Liver (tissue), 3 donors: Measurements from ENCODE around the gene NOPCHAP1.
"Not testable (repeated sequence)": the region's sequence is repeated elsewhere in the genome, so short reads cannot be mapped to it uniquely, and the experiment has no call there.

Experiments
- CTCF ChIP-seq: fragments of 150-350 bp; IDR thresholded peaks from 2 replicates; pipeline ENCODE4 v1.5.1; 2017; ENCODE audit warnings: improper control_type of control experiment, low read depth, low read length; ENCODE audit not compliant: missing input control
- EGR1 ChIP-seq, 2 donors: IDR thresholded peaks; 2 replicates each; pipeline ENCODE4 v1.6.1; 2016 to 2018; ENCODE audit warnings: antibody characterized with exemption in 2 of 2, low read depth in 2 of 2
- MAX ChIP-seq: IDR thresholded peaks from 2 replicates; pipeline ENCODE4 v1.6.1; 2016; ENCODE audit warnings: antibody characterized with exemption
- SP1 ChIP-seq: IDR thresholded peaks from 2 replicates; pipeline ENCODE4 v1.6.1; 2018; ENCODE audit warnings: antibody characterized with exemption, mild to moderate bottlenecking
- donor health status: healthy.
- donor health status: healthy.

- not testable (repeated sequence) for TF ChIP-seq CTCF; EGR1 (IDR thresholded peaks at IDR 0.05; ENCODE audit: low read depth in 2 of 2); SP1; MAX
Observed at GRCh38 chr12:104977688-104978087, 8.4 kb upstream of the NOPCHAP1 start.
